GM21825 (cell line): ENCODE data around the gene RAD51.
"Not testable (repeated sequence)": the region's sequence is repeated elsewhere in the genome, so short reads cannot be mapped to it uniquely, and the experiment has no call there.

Source experiments
- ATAC-seq: cut with Tn5 transposase; IDR thresholded peaks from one replicate; pipeline ENCODE4 v1.9.1; 2021; ENCODE audit warnings: mild to moderate bottlenecking, moderate library complexity; ENCODE audit not compliant: unreplicated experiment

RAD51 gene

GRCh38 chr15:40694688-40695468, at the start of gene RAD51:
RAD51 (plus strand) TSS chr15:40695174; CDS start chr15:40698759, 3,585 bp downstream.
- ATAC-seq, result peak; percentile 84

- no peak for ATAC-seq
Observed at GRCh38 chr15:40647523-40647922, 47.5 kb upstream of the RAD51 start.

GRCh38 chr15:40650479-40650878, 44.5 kb upstream of the RAD51 start:
- no peak for ATAC-seq

- ATAC-seq, result no peak
Observed at GRCh38 chr15:40660686-40661085, 34.3 kb upstream of the RAD51 start.

GRCh38 chr15:40664909-40665308, 30.1 kb upstream of the RAD51 start:
- ATAC-seq, result no peak

- ATAC-seq, result not testable (repeated sequence)
Observed at GRCh38 chr15:40676290-40676689, 18.7 kb upstream of the RAD51 start.

GRCh38 chr15:40676906-40677305, 18.1 kb upstream of the RAD51 start:
- ATAC-seq, result not testable (repeated sequence)

- ATAC-seq, result no peak
Observed at GRCh38 chr15:40680151-40680550, 14.8 kb upstream of the RAD51 start.

- not testable (repeated sequence) for ATAC-seq
Observed at GRCh38 chr15:40680959-40681358, 14.0 kb upstream of the RAD51 start.

- no peak for ATAC-seq
Observed at GRCh38 chr15:40684381-40684780, 10.6 kb upstream of the RAD51 start.

GRCh38 chr15:40685376-40685775, 9.6 kb upstream of the RAD51 start:
- ATAC-seq, result no peak

- no peak for ATAC-seq
Observed at GRCh38 chr15:40688932-40689799, 5.8 kb upstream of the RAD51 start.

GRCh38 chr15:40691737-40692136, 3.2 kb upstream of the RAD51 start:
- ATAC-seq, result no peak

- ATAC-seq, result peak; percentile 13
Observed at GRCh38 chr15:40693904-40694687, 878 bp upstream of the RAD51 start.

GRCh38 chr15:40695469-40695890, 506 bp downstream of the RAD51 start:
- peak; percentile 30 for ATAC-seq

- ATAC-seq, result no peak
Observed at GRCh38 chr15:40696228-40696627, 1.3 kb downstream of the RAD51 start.

- ATAC-seq, result no peak
Observed at GRCh38 chr15:40697916-40698315, 2.9 kb downstream of the RAD51 start.

- no peak for ATAC-seq
Observed at GRCh38 chr15:40702077-40702476, 7.1 kb downstream of the RAD51 start.

GRCh38 chr15:40706121-40706520, 11.1 kb downstream of the RAD51 start:
- no peak for ATAC-seq

- ATAC-seq, result no peak
Observed at GRCh38 chr15:40714144-40714543, 19.2 kb downstream of the RAD51 start.

GRCh38 chr15:40716165-40716564, 21.2 kb downstream of the RAD51 start:
- no peak for ATAC-seq
